GM06990 (cell line): ENCODE measurements around the gene CCDC154.
"Not testable (repeated sequence)": the region's sequence is repeated elsewhere in the genome, so short reads cannot be mapped to it uniquely, and the experiment has no call there.

Experiments used
- DNase-seq: peaks from one replicate; pipeline ENCODE4 v3.0.0-alpha.2; 2011; ENCODE audit not compliant: insufficient read length; ENCODE audit errors: extremely low read depth
- H3K27me3 ChIP-seq: replicated peaks from 2 replicates; pipeline ENCODE4 v1.6.0; 2011; ENCODE audit warnings: low read length; ENCODE audit not compliant: control insufficient read depth, insufficient read depth
- H3K36me3 ChIP-seq: 2 replicates; pipeline ENCODE4 v1.5.1; 2011; ENCODE audit warnings: low read length; ENCODE audit not compliant: control insufficient read depth, insufficient read depth
- H3K4me3 ChIP-seq: replicated peaks from 2 replicates; pipeline ENCODE4 v1.5.1; 2011; ENCODE audit warnings: low read depth, mild to moderate bottlenecking, control low read depth, low read length
- TF ChIP-seq, protein P1 (sequence below): IDR thresholded peaks from 2 replicates; pipeline ENCODE4 v1.5.1; 2011; ENCODE audit warnings: low read length, control low read depth, mild to moderate bottlenecking, inconsistent platforms; ENCODE audit not compliant: insufficient read depth, poor library complexity, severe bottlenecking

CCDC154 gene

GRCh38 chr16:1485847-1486496 lies 41.6 kb upstream of the CCDC154 start:
- no peaks in the 10 kb centered on the region for H3K27me3 ChIP-seq
- DNase-seq, result peak; percentile 9
- TF ChIP-seq, protein P1, sequence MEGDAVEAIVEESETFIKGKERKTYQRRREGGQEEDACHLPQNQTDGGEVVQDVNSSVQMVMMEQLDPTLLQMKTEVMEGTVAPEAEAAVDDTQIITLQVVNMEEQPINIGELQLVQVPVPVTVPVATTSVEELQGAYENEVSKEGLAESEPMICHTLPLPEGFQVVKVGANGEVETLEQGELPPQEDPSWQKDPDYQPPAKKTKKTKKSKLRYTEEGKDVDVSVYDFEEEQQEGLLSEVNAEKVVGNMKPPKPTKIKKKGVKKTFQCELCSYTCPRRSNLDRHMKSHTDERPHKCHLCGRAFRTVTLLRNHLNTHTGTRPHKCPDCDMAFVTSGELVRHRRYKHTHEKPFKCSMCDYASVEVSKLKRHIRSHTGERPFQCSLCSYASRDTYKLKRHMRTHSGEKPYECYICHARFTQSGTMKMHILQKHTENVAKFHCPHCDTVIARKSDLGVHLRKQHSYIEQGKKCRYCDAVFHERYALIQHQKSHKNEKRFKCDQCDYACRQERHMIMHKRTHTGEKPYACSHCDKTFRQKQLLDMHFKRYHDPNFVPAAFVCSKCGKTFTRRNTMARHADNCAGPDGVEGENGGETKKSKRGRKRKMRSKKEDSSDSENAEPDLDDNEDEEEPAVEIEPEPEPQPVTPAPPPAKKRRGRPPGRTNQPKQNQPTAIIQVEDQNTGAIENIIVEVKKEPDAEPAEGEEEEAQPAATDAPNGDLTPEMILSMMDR, result no peak
- H3K4me3 ChIP-seq, result no peak overlapping the region
- no peaks in the 10 kb centered on the region for H3K36me3 ChIP-seq

- peak; percentile 9 for DNase-seq
- Histone ChIP-seq H3K4me3 (no peak overlapping the region), H3K36me3 (no peaks in the 10 kb centered on the region), H3K27me3 (no peaks in the 10 kb centered on the region)
- TF ChIP-seq, protein P1, result no peak
Observed at GRCh38 chr16:1481906-1482835, 37.8 kb upstream of the CCDC154 start.

DNA sequence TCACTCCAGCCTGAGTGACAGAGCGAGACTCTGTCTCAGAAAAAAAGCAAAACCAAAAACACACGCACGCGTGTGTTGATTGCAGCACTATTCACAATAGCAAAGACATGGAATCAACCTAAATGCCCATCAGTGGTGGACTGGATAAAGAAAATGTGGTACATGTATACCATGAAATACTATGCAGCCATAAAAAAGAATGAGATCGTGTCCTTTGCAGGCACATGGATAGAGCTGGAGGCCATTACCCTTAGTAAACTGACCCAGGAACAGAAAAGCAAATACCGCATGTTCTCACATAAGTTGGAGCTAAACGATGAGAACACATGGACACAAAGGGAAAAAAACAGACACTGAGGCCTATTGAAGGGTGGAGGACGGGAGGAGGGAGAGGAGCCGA lies 34.6 kb upstream of the CCDC154 start:
- DNase-seq, H3K27me3 ChIP-seq, H3K4me3 ChIP-seq, H3K36me3 ChIP-seq: not testable (repeated sequence)

DNA sequence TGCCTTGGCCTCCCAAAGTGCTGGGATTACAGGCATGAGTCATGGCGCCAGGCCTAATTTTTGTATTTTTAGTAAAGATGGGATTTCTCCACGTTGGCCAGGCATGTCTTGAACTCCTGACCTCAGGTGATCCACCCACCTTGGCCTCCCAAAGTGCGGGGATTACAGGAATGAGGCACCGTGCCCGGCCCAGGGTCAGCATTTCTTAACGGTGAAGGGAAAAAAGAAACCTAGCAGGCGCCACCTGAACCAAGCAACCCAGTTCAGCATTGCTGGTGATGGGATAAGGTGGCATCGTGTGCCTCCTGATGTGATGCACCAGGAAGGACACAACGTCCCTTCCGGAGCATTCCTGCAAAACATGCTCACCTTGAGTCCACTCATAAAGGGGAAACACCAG lies 32.7 kb upstream of the CCDC154 start:
- TF ChIP-seq, protein P1, result no peak
- no peak overlapping the region for H3K4me3 ChIP-seq
- no peaks in the 10 kb centered on the region for H3K36me3 ChIP-seq
- no peak for DNase-seq
- H3K27me3 ChIP-seq, result no peaks in the 10 kb centered on the region

- no peak for DNase-seq
- H3K36me3 ChIP-seq, result no peaks in the 10 kb centered on the region
- peak overlapping the region; percentile 83 for H3K4me3 ChIP-seq
- H3K27me3 ChIP-seq, result no peaks in the 10 kb centered on the region
- TF ChIP-seq, protein P1, result no peak
Observed at GRCh38 chr16:1475552-1476114, 31.3 kb upstream of the CCDC154 start.
